NCI-H1048 (cell line): ENCODE data around the gene SHISA4.

Source experiments
- DNase-seq: peaks from one replicate; lab custom pipeline; 2025; lab: John Stamatoyannopoulos, UW

The SHISA4 gene

DNA sequence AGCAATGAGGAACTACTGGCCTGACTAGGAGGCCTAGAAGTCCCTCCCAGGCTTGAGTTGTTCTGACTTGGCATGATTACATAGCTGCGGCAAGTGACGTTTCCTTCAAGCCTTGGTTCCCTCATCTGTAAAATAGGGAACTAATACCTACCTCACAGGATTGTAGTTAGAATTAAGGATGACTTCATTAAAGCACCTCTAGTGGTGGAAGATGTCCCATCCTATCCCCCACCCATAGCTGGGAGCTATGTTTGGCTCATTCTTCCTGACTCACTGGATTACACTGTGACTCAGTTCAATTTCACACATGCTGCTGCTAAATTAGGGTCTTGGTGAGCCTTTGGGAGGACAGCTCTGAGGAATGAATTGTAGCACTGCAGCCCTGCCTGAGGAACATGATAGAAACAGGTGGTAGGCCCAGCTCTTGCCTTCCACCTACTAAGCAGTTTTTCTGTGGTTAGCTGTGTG lies 6.0 kb upstream of the SHISA4 start:
- DNase-seq, result no peak

DNA sequence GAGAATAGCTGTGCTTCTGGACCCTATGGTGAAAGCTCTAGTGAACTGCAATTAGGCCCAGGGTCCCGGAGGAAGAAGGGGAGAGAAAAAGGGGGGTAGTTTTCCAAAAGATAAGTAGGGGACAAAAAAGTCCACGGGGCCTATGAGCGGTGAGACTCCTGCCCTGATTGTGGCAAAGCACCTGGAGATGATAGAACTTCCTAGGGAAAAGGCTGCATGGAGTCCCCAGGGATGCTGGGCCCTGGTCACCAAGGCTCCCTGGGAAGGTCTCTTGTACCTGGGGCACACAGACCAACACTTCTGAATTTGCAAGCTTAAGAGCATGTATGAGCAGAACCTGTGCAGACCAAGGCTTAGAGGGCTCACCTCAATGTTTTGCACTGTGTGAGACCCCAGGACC lies 5.4 kb upstream of the SHISA4 start:
- no peak for DNase-seq

- DNase-seq, result no peak
These were observed 4.9 kb upstream of the SHISA4 start for GRCh38 chr1:201883786-201884185.

DNA sequence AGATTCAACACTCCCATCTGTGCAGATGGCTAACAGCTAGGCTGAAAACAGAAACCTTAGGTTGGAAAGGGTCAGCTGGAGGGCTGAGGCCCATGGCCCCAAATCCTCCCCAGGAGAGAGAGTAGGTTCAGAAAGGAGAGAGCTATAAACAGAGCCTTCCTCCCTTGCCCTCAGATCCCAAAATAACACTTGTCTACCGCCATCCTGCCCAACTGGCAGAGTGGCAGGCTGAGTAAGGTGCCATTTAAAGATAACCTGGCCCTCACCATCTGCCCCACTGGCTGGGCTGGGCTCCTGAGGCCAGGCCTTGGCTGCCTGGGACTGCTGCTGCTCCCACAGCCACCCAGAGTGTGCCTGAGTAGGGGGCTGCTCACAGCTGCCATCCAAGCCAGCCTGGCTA lies 4.3 kb upstream of the SHISA4 start:
- no peak for DNase-seq

- DNase-seq, result no peak
These were observed 3.1 kb upstream of the SHISA4 start for GRCh38 chr1:201885531-201886075.

GRCh38 chr1:201886103-201886885 lies 2.4 kb upstream of the SHISA4 start:
- no peak for DNase-seq

- DNase-seq, result no peak
These were observed 1.4 kb upstream of the SHISA4 start for GRCh38 chr1:201887116-201887866.

DNA sequence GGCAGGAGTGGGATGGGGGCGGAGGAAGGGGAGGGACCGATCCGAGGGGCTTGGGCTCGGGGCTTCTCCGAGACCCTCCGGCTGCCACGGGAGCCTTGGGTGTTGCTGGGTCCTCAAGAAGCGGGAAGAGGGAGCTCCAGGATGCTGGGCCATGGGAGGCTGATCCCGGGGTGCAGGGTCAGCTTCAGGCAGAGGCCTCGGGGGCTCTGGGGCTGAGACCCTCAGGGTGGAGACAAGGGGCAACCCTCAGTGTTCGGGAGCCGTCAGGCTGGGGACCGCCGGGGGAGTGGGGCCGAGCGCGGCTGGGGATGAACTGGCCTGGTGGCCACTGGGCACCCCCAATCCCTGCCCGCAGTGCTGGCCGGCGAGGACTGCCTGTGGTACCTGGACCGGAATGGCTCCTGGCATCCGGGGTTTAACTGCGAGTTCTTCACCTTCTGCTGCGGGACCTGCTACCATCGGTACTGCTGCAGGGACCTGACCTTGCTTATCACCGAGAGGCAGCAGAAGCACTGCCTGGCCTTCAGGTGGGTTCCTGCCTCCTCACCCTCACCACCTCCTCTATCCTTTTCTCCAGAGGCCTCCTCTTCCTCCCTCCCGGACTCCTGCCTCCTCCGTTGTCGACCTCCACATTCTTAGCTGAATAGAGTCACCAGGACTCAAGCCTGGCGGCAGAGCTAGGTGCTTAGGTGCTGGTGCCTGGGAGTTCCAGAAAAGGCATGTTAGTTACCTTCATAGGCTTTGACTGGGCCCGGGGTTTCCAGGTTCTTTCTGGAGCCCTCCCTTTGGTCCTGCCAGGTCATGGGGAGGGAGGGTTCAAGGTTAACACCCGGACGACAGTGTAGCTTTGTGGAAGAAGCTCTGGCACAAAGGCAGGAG lies 631 bp downstream of the SHISA4 start:
- DNase-seq, result no peak

DNA sequence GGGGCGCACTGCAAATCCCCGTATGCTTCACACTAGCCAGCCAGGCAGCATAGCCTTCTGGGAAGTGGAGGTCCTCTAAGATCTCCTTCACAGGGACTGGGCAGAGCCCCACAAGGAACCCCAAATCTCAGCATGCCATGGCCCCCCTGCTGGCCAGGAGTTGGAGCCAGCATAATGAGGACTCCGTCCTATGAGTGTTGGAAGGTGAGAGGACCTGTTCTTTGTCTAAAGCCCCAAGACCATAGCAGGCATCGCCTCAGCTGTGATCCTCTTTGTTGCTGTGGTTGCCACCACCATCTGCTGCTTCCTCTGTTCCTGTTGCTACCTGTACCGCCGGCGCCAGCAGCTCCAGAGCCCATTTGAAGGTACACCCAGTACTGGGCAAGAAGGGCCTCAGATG lies 1.5 kb downstream of the SHISA4 start:
- DNase-seq, result no peak

DNA sequence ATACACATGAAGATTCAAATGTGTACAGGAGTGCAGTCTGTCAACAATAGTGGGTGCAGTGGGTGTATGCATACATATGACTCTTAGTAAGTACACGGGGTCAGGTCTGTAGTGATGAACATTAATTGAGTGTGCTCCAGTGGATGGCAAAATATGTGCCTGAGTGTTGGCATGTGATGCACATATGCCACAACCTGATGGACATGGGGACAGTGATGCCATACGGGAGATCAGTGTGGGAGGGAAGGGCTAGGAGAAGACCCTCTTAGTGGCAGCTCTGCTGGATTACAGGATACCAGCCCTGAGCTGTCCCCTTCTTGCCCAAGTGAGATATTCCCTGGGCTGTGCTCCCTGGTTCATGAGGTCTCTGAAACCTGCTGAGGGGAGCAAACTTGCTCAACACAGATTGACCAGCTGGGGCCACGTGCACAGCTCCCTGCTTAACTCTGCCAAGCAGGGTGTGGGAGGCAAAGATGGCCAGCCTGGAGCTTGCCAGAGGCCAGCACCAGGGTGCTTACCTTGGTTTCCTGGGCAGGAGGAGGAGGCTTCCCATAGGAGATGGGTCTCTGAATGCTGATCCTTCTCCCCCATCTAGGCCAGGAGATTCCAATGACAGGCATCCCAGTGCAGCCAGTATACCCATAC lies 2.2 kb downstream of the SHISA4 start:
- DNase-seq, result no peak

DNA sequence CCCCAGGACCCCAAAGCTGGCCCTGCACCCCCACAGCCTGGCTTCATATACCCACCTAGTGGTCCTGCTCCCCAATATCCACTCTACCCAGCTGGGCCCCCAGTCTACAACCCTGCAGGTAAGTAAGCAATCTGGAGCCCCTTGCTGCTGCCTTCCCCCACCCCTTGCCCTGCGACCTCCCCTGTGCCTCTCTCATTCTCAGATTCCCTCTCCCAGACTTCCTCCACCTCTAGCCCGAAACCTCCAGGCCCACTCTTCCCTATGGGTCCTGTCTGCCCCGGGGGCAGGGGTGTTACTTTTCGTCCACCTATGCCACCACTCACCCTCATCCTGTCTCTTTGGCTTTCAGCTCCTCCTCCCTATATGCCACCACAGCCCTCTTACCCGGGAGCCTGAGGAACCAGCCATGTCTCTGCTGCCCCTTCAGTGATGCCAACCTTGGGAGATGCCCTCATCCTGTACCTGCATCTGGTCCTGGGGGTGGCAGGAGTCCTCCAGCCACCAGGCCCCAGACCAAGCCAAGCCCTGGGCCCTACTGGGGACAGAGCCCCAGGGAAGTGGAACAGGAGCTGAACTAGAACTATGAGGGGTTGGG lies 2.9 kb downstream of the SHISA4 start:
- no peak for DNase-seq

- DNase-seq, result no peak
These were observed 3.5 kb downstream of the SHISA4 start for GRCh38 chr1:201892211-201892610.

DNA sequence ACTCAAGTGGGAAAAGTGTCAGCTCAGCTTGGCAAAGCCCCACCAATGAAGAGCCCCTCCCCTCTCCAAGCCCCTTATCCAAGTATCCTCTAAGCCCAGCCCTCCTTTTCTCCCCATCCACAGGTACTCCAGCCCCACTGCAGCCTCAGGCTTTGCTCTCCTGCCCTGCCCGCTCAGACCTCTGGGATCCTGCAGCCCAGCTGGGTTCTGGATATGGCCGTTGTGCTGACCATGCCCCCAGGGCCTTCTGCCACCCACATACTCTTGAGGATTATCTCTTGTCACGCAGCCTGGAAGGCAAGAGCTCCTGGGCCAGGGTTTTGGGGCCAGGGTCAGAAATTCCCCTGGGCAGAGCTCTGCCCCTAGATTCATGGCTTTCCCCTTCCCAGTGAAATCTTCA lies 4.7 kb downstream of the SHISA4 start:
- no peak for DNase-seq

DNA sequence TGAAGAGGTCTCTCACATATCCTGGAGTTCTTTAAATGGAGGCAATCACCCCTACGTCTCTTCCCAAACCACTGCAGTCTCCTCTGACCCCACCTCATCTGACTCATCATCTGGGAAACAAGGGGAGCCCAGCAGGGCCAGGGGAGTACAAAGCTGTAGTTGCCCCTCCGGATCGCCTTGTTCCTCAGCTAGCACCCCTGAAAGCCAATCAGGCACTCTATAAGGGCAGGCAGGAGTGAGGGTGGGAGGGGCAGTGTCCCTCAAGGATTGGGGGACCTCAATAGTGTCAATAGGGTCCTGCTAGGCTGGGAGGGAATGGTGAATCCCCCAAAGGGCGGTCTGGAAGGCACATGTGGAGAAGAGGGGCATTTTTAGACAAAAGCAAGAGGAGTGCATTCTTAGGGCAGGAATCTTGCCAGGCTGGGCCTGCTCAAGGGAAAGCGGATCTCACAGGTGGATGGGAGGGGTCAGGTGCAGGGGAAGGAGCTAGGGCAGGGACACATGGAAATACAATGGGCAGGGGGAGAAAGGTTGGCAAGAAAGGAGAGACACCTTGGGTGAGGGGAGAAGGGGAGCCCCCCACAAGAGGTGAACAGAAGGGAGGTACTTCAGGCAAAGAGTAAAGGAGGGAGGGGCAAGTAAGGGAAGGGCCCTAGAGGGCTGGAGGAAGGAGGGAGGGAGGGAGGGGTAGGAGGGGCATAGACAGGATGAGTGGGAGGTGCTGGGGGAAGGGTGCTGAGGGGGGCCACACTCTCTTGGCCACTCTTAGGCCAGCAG lies 5.8 kb downstream of the SHISA4 start:
- DNase-seq, result no peak

DNA sequence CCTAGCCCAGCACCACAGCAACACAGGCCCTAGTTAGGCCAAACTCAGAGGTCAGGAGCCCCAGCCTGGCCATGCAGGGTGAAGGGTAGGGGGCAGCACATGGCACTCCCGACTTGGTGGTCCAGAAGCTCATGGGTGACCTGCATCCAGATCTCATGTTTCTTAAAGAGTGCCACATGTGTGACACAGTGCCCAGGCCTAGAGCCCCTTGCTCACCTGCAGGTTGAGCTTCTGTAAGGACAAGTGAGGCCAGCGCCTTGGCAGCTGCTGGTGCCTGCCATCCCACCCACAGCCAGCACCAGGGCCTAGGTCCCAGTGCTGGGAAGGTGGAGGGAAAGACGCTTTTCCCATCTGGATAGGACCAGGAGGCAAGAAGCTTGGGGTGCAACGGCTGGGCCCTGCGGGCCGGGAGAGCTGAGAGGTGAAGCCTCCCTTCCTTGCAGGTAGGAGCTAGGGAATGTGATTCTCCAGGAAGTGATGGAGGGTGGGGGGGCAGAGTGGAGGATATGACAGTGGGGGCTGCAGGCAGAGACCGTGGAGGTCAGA lies 6.5 kb downstream of the SHISA4 start:
- DNase-seq, result no peak

- DNase-seq, result peak; percentile 81
These were observed 7.5 kb downstream of the SHISA4 start for GRCh38 chr1:201895913-201896807.

- no peak for DNase-seq
These were observed 8.3 kb downstream of the SHISA4 start for GRCh38 chr1:201896951-201897391.

DNA sequence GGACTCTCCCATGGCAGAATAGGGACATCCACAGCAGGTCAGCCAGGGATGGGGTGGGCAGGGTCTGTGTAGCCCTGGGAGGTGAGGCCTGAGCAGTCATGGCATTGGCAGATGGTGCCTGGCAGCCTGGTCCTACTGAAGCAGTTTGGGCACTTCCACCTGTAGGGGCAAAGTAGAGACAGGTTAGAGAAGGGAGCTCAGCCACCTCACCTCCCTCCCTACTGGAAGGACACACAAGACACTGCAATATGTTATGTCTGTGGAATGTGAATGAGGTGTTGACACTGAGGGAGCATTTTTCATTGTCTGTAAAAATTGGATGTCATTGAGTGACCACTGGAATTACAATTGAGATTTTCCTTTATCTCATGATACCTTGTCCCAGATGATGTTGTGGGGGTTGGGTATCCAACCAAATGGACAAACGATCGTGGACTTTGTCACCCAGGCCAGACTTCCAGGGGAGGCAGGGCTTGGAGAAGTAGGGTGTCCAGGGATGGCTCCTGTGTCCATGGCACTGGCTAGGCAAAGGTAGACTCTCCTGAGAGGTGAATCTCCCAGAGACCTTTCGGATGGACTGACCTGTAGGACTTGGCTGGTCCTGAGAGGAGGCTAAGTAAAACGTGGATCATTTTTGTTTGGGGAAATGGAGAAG lies 9.7 kb downstream of the SHISA4 start:
- no peak for DNase-seq
